ENCODE results near the gene ZNF862.
A peak's percentile ranks its signal among the peaks of the same experiment; 100 is the strongest.

Gene ZNF862

DNA sequence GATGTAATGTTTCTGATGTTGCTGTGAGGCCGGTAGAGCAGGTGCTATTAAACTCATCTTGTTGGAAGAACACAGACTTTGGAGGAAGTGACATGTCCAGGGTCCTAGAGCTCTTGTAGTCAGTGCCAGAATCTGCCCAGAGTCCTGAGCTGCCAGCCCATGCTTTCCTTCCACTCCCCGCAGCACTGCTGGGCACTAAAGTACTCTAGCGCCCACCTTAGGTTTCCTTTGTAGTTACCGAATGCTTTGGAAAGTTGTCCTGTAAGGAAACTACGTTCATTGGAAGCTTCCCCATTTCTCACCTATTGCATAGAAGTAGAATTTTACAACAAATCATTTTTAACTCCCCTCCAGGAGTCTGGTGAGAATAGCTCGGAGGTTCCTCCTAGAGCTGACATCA, 11.0 kb downstream of the ZNF862 start:
- no peak for DNase-seq

DNA sequence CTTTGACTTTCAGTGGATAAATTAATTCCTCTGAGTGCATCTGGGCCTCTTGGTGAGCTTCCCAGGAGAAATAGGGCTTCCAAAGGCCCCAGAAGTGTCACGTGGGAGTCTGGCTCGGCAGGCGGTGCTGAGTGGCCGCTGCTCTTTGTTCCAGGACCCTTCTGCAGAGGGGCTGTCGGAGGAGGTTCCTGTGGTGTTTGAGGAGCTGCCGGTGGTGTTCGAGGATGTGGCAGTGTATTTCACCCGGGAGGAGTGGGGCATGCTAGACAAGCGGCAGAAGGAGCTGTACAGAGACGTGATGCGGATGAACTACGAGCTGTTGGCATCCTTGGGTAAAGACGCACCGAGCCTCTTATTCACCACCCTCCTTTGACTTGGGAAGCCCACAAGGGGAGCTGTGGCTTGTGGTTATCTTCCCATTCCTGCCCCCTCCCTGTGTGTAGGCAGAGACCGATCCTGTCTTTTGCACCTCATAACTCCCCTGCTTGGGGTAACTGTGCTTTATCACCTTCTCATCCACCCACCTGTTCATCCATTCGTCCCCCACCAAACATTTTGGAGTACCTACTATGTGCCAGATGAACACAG, 11.9 kb downstream of the ZNF862 start:
- DNase-seq: no peak

DNA sequence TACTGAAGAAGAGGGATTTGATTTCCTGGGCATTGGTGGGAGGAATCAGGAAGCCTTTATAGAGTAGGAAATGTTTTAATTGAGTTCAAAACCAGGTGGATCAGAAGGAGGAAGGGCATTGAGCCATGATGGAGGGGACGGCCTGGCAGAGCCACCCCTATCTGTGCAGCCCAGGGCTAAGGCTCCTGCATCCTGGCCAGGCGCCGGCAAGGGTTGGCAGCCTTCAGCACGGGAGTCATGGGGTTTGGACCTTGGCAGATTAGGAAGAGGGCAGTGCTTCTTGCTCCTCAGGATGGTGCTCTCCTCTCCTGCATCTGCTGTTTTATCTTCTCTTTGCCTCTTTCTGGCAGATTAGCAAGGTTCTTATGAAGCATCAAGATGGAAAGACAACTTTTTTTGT, 12.5 kb downstream of the ZNF862 start:
- DNase-seq: no peak

DNA sequence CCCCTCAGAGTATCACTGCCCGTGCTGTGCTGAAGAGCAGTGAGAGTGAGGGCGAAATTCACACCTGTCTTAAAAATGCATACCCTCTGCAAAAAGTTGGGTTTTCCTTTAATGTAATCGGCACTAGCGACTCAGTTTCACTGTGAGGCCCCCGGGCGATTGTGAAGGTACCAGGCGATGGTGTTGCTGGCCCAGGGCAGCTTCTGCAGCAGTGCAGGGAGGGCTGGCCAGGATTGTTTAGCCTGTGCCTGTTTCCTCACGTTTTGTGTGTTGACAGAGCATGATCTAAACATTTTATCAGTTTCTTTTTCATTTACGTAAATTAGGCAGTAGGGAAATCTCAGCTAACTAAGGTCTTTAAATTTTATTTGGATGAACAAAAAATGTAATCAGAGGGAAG, 13.3 kb downstream of the ZNF862 start:
- no peak for DNase-seq

DNA sequence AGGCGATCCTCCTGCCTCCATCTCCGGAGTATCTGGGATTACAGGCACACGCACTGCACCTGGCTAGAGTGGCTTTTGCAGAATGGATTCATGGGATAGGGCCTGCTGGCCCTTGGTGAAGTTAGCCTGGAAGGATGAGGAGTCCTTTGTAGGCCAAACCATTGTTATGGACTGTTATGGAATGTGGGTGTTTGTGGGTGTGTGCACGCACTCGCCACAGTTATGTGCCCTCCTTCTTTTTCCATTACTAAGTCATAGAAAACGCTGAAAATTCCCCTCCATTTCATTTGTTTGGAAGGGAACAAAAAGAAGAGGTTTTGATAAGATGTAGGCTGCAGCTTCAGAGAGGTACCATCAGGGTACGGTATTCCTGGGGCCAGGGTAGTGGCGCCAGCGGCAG, 15.0 kb downstream of the ZNF862 start:
- DNase-seq: no peak

DNA sequence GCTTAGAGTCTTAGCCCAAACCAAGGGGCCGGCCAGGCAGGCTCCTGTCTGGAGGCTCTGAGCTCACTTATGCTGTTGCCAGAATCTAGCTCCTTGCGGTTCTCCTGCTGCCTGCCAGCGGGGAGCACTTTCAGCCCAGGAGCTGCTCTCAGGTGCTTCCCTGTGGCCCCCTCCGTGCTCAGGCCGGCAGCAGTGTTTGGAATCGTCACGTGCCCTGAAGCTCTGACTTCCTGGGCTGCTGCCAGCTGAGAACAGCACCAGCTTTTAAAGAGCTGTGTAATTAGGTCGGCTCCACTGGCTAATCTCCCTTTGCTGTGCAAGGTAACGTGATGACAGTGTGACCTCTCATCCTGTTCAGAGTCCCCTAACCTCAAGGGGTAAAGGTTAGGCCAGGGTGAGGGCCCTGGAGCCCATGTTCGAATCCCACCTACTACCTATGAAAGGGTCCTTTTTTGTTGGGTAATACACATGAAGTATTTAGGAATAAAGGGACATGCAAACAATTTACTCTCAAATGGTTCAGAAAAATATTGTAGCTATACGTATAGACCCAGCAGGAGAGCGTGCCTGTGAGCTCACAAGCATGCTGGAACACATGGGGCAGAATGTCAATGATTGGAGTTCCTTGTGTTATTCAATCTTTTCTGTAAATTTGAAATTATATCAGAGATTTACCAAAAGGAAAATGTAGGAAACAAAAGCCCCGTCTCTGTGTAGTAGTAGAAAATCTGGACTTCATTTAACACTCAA, 16.6 kb downstream of the ZNF862 start:
- DNase-seq: peak; percentile 29

DNA sequence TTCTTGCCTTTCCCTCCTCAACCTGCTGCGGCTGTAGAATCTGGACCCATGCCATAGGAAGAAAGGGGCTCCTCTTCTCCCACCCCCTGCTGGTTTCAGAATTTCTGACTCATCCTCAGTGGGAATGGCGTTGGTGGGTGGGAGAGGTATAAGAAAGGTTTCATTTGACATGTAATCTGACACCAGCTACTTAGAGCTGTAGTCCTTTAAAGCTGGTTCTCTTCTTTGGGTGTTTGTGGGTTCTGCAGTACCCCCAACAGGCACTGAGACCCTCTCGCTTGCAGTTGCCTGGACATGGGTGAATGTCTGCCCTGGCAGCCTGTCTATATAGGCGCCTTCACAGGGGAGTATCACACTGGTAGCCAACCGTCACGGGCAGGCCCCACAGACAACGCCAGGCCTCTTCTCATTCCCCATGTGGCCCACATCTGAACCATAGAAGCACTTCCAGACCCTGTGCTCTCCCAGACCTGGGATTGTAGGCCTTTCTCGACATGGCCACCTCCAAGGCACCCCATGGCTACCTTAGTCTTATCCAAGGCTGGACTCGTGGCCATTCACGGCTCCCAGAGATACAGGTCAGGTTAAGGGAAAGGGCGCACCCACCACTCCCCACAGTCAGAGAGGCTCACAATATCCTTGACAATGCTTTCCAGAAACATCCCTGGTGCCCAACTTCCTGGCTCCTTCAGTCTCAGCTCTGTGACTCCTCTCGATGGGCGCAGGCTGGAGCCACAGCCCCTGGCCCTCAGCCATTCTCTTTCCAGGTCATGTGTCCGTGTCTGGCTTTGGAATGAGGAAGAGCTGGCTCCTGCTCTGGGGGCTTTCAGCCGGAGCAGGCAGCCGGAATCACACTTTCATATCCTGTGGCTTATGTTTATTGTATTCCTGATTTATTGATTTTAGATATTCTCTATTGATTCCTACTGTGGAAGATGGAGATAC, 17.5 kb downstream of the ZNF862 start:
- no peak for DNase-seq

DNA sequence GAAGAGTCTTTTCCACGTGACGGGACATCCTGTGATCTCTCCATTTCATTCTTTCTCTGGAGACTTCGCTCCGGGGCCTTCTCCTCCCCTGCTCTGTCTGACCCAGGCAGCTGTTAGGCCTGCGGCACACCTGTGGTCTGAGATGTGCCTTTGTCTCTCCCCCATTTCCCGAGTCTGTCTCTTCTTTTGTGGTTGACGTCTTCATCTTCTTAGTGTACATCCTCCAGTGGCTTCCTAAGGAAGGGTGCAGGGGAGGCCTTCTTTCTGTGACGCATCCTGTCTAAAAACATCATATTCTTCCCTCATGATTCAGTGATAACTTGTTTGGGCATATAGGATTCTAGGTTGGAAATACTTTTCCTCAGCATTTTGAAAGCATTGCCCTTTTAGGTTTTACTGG, 18.4 kb downstream of the ZNF862 start:
- no peak for DNase-seq

DNA sequence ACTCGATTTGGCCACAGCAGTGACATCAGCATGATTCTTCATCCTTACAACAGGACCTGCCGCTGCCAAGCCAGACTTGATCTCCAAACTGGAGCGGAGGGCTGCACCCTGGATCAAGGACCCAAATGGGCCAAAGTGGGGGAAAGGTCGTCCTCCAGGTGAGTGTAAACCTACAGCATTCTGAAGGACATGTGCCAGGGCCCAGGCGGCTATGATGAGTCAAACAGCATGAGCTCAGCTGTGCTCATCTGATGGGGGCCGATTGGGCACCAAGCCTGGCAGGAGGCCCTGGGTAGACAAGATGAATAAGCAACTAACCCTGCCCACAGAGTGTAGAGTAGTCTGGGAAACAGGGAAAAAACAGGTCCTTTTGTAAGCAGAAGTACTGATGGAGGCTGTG, 21.2 kb downstream of the ZNF862 start:
- DNase-seq: no peak

DNA sequence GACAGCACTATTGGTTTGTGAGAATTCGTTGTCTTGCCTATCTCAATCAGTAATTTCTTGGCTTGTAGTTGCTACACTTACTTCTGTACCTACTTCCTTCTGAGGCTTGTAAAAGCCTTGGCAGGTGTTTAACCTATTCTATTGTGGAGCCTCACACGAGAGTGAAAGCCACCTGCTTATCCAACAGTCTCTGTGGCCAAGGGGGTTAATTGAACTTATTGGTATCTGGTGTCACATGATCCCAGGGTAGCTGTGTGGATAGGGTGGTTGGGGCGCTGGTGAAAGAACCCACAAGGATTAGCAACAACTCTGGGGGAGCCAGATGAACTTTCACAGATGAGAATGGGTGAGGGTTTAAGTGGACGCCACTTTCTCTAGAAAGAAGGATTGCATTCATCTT, 21.7 kb downstream of the ZNF862 start:
- DNase-seq: no peak

DNA sequence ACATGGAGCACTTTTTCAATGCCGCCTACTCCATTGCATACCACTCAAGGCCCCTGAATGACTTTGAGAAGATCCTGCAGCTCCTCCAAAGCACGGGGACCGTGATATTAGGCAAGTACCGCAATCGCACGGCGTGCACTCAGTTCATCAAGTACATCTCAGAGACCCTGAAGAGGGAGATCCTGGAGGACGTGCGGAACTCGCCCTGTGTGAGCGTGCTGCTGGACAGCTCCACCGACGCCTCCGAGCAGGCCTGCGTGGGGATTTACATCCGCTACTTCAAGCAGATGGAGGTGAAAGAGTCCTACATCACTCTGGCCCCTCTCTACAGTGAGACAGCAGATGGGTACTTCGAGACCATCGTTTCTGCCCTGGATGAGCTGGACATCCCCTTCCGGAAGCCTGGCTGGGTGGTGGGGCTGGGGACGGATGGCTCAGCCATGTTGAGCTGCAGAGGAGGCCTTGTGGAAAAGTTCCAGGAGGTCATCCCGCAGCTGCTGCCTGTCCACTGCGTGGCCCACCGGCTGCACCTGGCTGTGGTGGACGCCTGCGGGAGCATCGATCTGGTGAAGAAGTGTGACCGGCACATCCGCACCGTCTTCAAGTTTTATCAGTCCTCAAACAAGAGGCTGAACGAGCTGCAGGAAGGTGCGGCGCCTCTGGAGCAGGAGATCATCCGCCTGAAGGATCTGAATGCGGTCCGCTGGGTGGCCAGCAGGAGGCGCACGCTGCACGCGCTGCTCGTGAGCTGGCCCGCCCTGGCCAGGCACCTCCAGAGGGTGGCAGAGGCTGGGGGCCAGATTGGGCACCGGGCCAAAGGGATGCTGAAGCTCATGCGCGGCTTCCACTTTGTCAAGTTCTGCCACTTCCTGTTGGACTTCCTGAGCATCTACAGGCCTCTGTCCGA, 22.9 kb downstream of the ZNF862 start:
- DNase-seq: no peak

DNA sequence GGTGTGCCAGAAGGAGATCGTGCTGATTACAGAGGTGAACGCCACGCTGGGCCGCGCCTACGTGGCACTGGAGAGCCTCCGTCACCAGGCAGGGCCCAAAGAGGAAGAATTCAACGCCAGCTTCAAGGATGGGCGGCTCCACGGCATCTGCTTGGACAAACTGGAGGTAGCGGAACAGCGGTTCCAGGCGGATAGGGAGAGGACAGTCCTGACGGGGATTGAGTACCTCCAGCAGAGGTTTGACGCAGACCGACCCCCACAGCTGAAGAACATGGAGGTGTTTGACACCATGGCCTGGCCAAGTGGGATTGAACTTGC, 23.5 kb downstream of the ZNF862 start:
- no peak for DNase-seq

DNA sequence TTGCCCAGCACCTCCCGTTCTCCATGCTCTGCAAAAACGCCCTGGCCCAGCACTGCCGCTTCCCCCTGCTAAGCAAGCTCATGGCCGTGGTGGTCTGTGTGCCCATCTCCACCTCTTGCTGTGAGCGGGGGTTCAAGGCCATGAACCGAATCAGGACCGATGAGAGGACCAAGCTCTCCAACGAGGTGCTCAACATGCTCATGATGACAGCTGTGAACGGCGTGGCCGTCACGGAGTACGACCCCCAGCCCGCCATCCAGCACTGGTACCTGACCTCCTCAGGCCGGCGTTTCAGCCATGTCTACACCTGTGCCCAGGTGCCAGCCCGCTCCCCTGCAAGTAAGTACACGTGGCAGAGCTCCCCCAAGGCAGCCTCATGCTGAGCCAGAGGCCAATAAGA, 24.0 kb downstream of the ZNF862 start:
- no peak for DNase-seq

DNA sequence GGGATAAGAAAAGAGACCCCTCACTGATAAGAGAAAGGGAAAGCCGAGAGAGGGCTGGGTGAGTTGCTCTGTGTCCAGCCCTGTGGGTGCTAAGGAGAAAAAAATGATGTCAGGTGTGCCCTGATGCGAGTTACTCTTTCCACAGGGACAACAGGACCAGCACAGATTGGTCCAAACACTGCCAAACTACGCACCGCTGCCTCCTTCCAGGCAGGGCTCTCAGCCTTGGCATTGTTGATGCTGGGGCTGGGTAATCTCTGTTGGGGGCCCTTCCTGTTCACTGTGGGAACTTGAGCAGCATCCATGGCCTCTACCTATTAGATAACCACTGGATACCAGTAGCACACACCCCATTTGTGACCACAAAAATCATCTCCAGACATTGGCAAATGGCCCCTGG, 25.3 kb downstream of the ZNF862 start:
- no peak for DNase-seq

DNA sequence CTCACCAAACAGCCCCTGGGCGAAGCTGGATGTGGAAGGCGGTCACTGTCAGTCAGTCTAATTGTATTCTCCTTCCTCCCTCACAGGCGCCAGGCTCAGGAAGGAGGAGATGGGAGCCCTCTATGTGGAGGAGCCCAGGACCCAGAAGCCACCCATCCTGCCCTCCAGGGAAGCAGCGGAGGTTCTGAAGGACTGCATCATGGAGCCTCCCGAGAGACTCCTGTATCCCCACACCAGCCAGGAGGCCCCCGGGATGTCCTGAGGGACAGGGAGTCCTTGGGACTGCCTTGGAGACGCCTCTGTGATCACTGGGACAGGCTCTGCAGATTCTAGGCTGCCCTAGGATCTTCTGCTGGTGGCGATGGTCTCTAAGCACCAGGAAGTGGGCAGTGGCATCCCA, 25.8 kb downstream of the ZNF862 start:
- DNase-seq: no peak

DNA sequence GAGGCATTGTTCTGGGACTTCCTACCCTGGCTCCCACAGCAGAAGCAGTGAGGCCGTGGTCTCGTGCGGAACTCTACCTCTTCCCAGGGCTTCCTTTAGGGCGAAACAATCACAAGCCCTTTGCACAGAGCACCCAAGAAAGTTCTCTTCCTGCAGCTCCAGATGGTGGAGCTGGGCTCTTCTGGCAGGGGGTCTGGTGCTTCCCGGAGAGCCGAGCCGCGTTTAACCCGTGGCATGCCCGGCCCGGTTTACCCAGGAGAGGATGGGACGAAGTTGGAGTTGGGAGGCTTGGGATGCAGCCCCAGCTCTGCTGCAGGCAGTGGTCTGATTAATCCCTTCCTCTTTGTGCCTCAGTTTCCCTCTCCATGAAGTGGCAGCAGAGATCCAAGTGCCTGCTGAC, 26.6 kb downstream of the ZNF862 start:
- DNase-seq: no peak

DNA sequence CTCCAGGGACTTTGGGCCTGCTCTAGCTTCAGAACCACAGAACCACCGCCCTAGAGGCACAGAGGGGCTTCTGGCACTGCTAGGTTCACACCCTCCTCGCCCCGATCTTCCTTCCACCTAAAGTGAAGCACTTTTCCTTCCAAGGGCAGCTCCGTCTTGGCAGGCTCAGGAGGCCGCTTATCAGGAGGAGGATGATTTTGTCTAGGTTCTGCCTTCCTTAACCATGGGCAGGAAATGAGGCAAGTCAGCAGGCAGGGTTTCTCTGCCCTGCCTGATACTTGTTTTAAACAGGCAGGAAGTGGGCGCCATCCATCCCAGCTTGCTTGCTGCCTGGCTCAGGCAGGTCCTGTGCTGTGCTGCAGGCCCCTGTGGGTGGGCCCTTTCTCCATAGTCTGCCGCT, 27.3 kb downstream of the ZNF862 start:
- DNase-seq: no peak

DNA sequence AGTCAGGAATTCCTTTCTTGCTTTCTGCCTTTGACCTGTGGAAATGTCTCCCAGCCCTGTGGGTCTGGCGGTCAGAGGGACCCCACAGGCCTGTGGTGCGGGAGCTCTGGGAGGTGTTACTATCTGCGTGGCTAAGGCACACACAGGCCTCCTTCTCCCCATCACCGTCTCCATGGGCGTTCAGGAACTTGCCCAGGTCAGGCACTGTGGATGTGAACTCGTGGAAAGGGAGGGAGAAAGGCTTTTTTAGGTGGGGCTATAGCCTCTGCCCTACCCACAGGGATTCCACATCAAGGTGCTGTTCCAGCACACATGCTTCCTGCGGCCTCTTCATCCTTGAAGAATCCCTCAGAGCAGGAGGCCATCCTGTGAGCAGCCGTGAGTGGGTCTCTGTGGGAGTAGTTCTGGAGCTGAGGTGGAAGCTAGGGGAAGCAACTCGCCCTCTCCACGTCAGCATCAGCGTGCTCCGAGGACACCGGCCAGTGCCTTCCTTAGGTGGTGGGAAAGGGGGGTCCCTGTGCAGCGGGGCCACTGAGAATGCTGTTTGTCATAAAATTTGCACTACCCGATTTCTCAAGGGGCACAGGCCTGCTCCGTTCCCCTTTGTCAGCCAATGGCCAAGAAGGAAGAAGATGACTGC, 28.1 kb downstream of the ZNF862 start:
- no peak for DNase-seq

DNA sequence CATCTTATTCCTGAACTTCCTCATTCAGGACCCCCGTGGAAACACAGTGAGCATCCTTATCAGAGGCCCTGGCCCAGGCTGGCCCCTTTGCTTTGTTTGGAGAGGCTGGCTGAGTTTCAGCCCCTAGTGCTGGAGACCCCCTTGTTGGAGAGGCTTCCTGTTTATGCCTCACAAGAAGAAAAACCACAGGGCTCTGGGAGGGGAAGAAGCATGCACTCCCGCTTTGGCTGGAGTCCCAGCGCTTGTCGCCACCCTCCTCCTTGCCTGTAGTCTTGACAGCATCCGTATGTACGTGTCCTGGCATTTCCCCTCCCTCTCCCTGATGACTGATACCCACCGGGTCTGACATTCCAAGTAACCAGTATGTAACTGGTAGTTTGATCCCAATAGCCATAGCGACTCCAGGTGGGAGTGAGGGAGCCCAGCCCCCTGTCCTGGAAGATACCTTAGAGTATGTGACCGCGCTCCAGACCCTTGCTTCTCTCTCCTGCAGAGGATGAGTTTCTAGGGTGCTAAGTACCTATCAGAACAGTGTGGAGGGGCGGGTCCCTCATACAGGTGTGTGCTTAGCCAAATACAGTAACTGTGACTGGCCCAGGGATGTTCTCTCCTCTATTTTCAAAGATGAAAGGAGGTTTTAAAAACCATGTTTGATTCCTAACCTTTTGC, 28.7 kb downstream of the ZNF862 start:
- DNase-seq: no peak

DNA sequence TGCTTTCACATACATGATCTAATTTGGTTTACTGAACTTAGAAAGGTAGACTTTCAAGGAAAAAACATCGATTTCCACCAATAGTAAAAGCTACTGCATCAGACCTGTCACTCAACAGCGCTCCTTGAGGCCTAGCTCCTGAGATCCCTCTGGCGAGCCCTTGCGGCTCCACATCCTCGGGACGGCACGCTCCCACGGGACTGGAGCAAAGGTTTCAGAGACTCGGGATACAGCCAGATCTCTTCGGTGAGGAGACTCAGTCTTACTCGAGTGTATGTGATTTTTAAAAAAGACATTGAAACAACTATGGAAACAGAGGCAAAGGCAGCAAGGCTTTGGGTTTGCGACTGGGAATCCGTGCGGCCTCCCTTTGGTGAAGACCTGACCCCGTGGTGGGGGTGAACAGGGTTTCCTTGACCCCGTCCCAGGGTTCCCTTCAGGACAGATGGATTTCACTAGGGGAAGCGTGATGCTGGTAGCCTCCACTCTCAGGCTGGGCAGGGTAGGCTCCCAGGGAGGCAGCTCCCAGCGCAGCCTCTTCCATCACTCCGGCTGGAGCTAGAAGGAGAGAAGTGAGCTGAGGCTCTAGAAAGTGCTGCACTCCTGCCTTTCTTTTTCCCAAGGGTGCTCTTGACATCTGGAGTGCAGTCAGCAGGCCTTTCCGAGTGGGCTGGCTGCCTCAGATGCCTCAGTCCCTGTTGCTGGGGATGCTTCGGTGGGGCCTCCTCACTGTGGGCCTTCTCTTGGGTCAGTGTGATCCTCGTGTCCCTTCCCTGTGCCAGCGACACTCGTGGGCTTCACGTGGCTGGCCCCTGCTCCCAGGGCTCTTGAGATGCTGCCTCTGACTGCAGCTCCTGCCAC, 29.8 kb downstream of the ZNF862 start:
- DNase-seq: no peak
